ENCODE results near the gene NPVF. TPM values are rescaled to one million over a fixed set of nuclear protein-coding genes. Genes with fewer than 3 reads are reported as not detected.

NPVF gene
- total and polyA plus RNA-seq, 2 of the 4 experiments (the other 2 are of a cell fraction), result not detected

- intact Hi-C loops (cut with micrococcal nuclease), result no loop called here
- H2BK20ac ChIP-seq (ENCODE audit: low read depth, low read length), result no peak overlapping the region
- H3K36me3 ChIP-seq (ENCODE audit: control insufficient read depth, insufficient read depth, low read length), result no peaks in the 10 kb centered on the region
- ChIA-PET CTCF (interaction anchor here (1.8 kb wide), 1 partner anchor 23 kb away, joined by 6 read pairs; no protein-coding TSS in a partner anchor), POLR2A (ENCODE audit: unreplicated experiment) (no interaction called here)
- ATAC-seq (ENCODE audit: low read depth) (no peak), DNase-seq (no peak)
- no peak overlapping the region for H2AK5ac ChIP-seq (ENCODE audit: low read depth, low read length)
- dilution Hi-C loops (cut with HindIII; ENCODE audit: low sequenced_read_pairs, unreplicated experiment), result no loop called here
- no CpG with 5 or more reads among the region's 2 CpGs for WGBS, 2 experiments (ENCODE audit: extremely low coverage in 2 of 2, insufficient read length in 1 of 2)
- no peak overlapping the region for H4K91ac ChIP-seq (ENCODE audit: insufficient read depth, low read depth, low read length)
- H3K9ac ChIP-seq (ENCODE audit: low read depth, low read length), result no peak overlapping the region
- H3K27ac ChIP-seq (ENCODE audit: insufficient read depth, low read length), result no peak overlapping the region
- H2AK9ac ChIP-seq (replicated peaks; ENCODE audit: low read depth, low read length, poor library complexity), result no peak overlapping the region
- H3K56ac ChIP-seq (ENCODE audit: extremely low read depth, insufficient read depth, low read length), result no peak overlapping the region
- H3K79me1 ChIP-seq (ENCODE audit: low read depth in 1 of 2, low read length in 2 of 2), result no peaks in the 10 kb centered on the region
- no peak overlapping the region for H4K8ac ChIP-seq (ENCODE audit: low read depth in 2 of 2, low read length in 2 of 2)
- BruUV-seq (replicated peaks), result no TSS peak
- in situ Hi-C loops (cut with MboI; ENCODE audit: low sequenced_read_pairs), result no loop called here
- H3K23ac ChIP-seq (ENCODE audit: low read depth, low read length), result no peak overlapping the region
- no peak overlapping the region for H2BK15ac ChIP-seq (ENCODE audit: low read depth, low read length)
- no peaks in the 10 kb centered on the region for H4K20me1 ChIP-seq (ENCODE audit: insufficient read depth, low read length)
- no peaks in the 10 kb centered on the region for H3K9me1 ChIP-seq (ENCODE audit: insufficient read depth, low read length)
- no peaks in the 10 kb centered on the region for H3K9me3 ChIP-seq (ENCODE audit: control insufficient read depth, insufficient read depth, low read length)
- H3K18ac ChIP-seq (ENCODE audit: low read depth, low read length), result no peak overlapping the region
- no peak overlapping the region for H3K4ac ChIP-seq (ENCODE audit: low read depth, low read length)
- no peak overlapping the region for H3K14ac ChIP-seq (replicated peaks; ENCODE audit: low read depth, low read length)
- no peak overlapping the region for H3K4me2 ChIP-seq (ENCODE audit: low read depth, low read length)
- H3K4me1 ChIP-seq (ENCODE audit: control insufficient read depth, insufficient read depth, low read length), result no peaks in the 10 kb centered on the region
- no peak overlapping the region for H2BK120ac ChIP-seq (ENCODE audit: low read depth, low read length)
- peaks cover 2% of the 10 kb centered on the region; the same call in 1 of the 2 replicates for H3K27me3 ChIP-seq (ENCODE audit: control insufficient read depth, insufficient read depth, low read length)
- no peak overlapping the region for H4K5ac ChIP-seq (ENCODE audit: low read depth, low read length)
- no peak overlapping the region for H2BK5ac ChIP-seq (ENCODE audit: low read depth, low read length, poor library complexity, severe bottlenecking)
- no peak overlapping the region for H3K4me3 ChIP-seq (ENCODE audit: insufficient read depth, low read depth, low read length)
- TF ChIP-seq POLR2A (IDR thresholded peaks at IDR 0.05; ENCODE audit: low read depth, low read length), result no peak
- TF ChIP-seq CHD1 (IDR thresholded peaks at IDR 0.05; ENCODE audit: low read depth, low read length), result no peak
- no peak for TF ChIP-seq SMC3 (IDR thresholded peaks at IDR 0.05; ENCODE audit: low read depth, low read length)
- no peak for TF ChIP-seq FOS (IDR thresholded peaks at IDR 0.05; ENCODE audit: low read depth, low read length)
- TF ChIP-seq RAD21 (IDR thresholded peaks at IDR 0.05; ENCODE audit: low read length), result no peak
- no peak for TF ChIP-seq MAZ (IDR thresholded peaks at IDR 0.05; ENCODE audit: borderline replicate concordance, low read depth, low read length)
- no peak for TF ChIP-seq CEBPB (IDR thresholded peaks at IDR 0.05; ENCODE audit: low read depth, low read length)
- no peak overlapping the region for H2AFZ ChIP-seq (replicated peaks; ENCODE audit: low read length, poor library complexity)
Measured at GRCh38 chr7:25194036-25194435, 34.2 kb downstream of the NPVF start.

Data from IMR-90 (cell line).